GM21381 (cell line): Measurements from ENCODE around the gene RASGRP3.
A peak's percentile ranks its signal among the peaks of the same experiment; 100 is the strongest.

Source experiments
- ATAC-seq: cut with Tn5 transposase; IDR thresholded peaks from one replicate; pipeline ENCODE4 v1.9.1; 2021; ENCODE audit warnings: mild to moderate bottlenecking, moderate library complexity; ENCODE audit not compliant: unreplicated experiment

RASGRP3 gene

DNA sequence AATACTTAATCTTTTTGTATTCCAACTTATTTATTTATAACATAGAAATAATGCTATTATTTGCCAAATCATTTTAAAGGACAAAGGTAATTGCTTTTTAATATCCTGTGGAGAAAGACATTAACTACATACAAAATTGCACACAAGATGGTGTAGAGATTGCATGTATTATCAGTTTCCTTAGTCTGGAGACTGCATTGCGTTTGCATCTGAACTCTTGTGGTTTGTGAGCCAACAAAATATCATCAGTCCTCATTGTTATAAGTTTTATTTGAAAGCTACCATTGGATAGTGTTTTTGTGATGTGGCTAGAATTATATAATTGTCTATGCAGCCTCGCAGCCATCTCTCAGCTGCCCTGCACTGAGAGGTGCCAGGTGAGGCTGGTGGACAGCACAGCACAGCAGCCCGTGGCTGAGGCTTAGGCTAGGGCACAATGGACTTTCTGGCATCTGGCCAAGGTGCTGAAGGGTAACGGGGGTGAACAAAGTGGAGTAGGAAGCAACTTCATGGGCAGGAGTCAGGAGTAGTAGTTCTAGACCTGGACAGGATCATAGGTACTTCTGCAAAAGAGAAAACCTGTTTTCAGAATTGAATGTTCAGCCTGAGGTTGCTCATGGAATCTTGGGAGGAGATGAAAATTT, 15.1 kb downstream of the RASGRP3 start:
- ATAC-seq, result no peak

GRCh38 chr2:33492399-33493134, 16.1 kb downstream of the RASGRP3 start:
- no peak for ATAC-seq

GRCh38 chr2:33494155-33494779, 17.8 kb downstream of the RASGRP3 start:
- ATAC-seq, result peak; percentile 51

- ATAC-seq, result no peak
Observed at GRCh38 chr2:33494877-33495641, 18.6 kb downstream of the RASGRP3 start.

DNA sequence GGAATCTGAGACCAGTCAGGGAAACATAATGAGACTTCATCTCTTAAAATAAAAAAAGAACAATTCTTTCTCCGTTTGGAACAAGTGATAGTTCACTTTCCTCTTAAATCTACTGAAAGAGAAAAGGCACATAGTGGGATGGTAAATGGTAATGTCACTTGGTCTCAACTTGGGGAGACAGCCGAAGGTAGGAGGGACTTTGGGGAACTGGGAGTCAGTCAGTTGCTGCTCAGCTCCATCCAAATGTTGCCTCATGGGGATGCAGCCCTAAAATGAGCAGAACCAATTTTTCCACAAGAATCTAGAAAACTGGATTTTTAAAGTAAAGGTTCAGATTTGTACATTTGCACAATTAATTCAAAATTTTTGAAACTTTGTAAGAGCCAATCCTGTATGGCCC, 19.2 kb downstream of the RASGRP3 start:
- no peak for ATAC-seq

- no peak for ATAC-seq
Observed at GRCh38 chr2:33496150-33496549, 19.7 kb downstream of the RASGRP3 start.

DNA sequence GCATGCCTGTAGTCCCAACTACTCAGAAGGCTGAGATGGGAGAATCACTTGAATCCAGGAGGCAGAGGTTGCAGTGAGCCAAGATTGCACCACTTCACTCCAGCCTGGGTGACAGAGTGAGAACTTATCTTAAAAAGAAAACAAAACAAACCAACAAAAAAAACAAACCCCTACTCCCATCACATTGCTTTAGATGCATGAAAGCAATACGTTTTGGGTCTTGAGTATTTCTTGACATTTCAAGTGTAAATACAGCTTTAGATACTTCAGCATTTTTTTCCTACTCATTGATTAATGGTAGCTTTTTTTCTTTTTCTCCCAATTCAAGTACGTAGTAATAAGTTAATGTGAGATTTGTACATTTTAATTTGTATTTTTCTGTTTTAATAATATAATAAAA, 20.3 kb downstream of the RASGRP3 start:
- no peak for ATAC-seq

DNA sequence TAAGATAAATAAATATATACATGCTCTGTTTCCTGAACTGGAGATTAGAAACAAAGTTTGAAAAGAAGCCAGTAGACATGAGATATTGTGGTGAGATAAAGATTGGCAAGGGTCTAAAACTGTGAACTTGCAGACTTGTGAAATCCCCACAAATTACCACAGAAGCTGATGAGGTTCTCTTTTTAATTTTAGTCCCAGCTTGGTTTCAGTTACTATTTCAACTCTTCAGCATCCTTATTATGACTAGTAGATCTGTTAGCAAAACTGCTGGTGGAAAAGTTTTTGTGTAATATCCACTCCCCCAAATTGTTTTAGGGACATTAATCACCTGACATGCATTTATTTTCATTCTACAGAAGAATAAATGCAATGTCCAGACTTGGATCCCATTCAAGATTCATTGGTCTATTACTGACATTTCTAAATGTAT, 20.8 kb downstream of the RASGRP3 start:
- peak; percentile 45 for ATAC-seq

- peak; percentile 25 for ATAC-seq
Observed at GRCh38 chr2:33498291-33498956, 22.0 kb downstream of the RASGRP3 start.

- ATAC-seq, result no peak
Observed at GRCh38 chr2:33500177-33500576, 23.7 kb downstream of the RASGRP3 start.

DNA sequence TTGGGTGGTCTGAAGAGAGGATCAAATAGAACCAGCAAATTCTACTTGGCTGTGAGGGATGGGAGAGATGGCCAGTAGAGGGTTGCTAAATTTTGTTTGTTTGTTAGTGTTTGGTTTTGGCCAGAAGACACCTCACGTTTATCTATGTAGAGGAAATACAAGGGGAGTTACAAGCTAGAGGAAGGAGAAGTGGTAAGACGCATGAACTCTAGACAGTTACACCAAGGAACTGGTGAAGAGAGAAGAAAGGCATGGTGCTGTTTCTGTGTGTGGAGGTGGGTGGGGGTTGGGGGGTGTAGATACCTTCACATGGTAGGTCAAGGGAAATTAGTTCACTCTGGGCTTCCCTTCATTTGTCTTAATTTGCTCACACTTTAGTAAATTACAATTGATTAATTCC, 25.6 kb downstream of the RASGRP3 start:
- ATAC-seq, result no peak

GRCh38 chr2:33503002-33503401, 26.6 kb downstream of the RASGRP3 start:
- ATAC-seq, result no peak

DNA sequence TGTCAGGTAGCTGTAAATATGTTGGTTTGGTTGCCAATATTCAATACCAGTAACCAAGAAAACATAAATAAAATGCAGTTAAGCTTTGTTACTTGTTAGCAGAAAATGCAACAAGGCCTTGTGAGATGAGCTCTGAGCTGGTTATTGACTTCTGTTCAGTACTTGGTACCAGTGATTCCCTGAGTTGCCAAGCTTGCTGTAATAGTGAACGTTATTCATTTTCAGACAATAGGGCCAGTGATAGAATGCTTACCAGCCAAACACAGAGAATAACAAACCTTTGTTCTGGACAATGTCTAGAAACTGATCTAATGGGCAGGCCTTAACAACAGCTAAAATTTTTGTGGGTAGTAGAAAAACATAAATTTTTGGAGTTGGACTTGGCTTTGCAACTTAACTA, 29.5 kb downstream of the RASGRP3 start:
- ATAC-seq, result no peak

GRCh38 chr2:33509908-33510585, 33.6 kb downstream of the RASGRP3 start:
- ATAC-seq, result no peak

DNA sequence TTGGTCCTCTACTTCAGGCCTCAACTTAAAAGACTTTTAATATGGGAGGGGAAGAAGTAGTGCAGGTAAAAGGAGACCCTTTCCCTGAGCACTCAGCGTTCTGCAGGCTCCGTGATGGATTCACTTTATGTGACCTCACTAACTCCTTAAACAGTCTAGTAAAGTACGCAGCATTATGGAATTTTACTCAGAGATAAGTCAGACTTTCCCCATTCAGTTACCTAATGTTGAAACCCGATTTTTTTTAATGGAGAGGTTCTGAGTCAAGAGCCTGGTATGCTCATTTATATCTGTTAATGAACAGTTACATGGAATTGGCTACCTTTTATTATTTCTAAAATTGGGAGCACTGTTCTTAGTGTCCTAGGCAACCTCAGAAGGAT, 34.1 kb downstream of the RASGRP3 start:
- ATAC-seq, result no peak

GRCh38 chr2:33511141-33511540, 34.7 kb downstream of the RASGRP3 start:
- ATAC-seq, result no peak

GRCh38 chr2:33512112-33512511, 35.7 kb downstream of the RASGRP3 start:
- no peak for ATAC-seq

GRCh38 chr2:33513480-33513879, 37.0 kb downstream of the RASGRP3 start:
- no peak for ATAC-seq

DNA sequence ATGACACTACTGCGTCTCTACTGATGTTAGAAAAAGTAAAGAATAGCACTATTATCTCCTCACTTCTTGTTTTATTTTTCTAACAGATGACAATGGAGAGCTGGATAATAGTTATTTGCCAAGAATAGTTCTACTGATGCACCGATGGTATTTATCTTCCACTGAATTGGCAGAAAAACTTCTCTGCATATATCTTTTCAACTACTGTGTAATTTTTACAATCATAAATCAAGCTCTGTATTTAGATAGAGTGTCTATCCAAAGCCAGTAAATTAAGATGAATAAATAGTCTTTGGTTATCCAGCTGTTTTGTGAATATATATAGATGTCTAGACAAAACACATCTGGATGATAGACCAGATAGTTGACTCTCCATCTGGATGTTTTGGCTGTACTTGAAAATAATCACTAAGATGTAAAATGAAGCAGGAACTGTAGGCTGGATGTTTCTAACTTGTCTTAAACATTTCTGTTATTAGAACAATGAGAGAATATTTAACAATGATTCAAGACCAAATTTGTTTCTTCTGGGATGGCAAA, 40.1 kb downstream of the RASGRP3 start:
- ATAC-seq, result no peak

DNA sequence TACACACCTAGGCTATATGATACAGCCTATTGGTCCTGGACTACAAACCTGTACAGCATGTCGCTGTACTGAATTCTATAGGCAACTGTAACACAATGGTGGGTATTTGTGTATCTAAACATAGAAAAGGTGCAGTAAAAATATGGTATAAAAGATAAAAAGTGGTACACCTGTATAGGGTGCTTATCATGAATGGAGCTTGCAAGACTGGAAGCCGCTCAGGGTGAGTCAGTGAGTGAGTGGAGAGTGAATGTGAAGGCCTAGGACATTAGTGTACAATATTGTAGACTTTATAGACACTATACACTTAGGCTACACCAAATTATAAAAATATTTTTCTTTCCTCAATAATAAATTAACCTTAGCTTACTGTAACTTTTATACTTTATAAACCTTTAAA, 41.8 kb downstream of the RASGRP3 start:
- ATAC-seq, result no peak
